Osteoblast (primary cell): ENCODE results near the gene TNFRSF19. TPM values are rescaled to one million over a fixed set of nuclear protein-coding genes. Genes with fewer than 3 reads are reported as not detected.

Experiments used
- DNase-seq: peaks from one replicate; pipeline ENCODE4 v3.0.0; 2011; ENCODE audit warnings: low spot score, mixed read lengths; ENCODE audit not compliant: insufficient read length; ENCODE audit errors: missing footprints
- H2AFZ ChIP-seq: 2 replicates; pipeline ENCODE4 v1.6.0; 2011; ENCODE audit warnings: mild to moderate bottlenecking, low read length
- H3K27ac ChIP-seq: 2 replicates; pipeline ENCODE4 v1.5.1; 2011; ENCODE audit warnings: mild to moderate bottlenecking, low read depth, low read length, moderate library complexity
- H3K27me3 ChIP-seq: 2 replicates; pipeline ENCODE4 v1.6.0; 2012; ENCODE audit warnings: mild to moderate bottlenecking, control low read depth, inconsistent platforms, low read length, moderate library complexity; ENCODE audit not compliant: insufficient read depth
- H3K36me3 ChIP-seq: 2 replicates; pipeline ENCODE4 v1.5.1; 2011; ENCODE audit warnings: mild to moderate bottlenecking, low read length, control low read depth, moderate library complexity; ENCODE audit not compliant: insufficient read depth
- H3K4me1 ChIP-seq: 2 replicates; pipeline ENCODE4 v1.5.1; 2011; ENCODE audit warnings: mild to moderate bottlenecking, low read length, control low read depth, moderate library complexity; ENCODE audit not compliant: insufficient read depth
- H3K4me2 ChIP-seq: 2 replicates; pipeline ENCODE4 v1.6.0; 2011; ENCODE audit warnings: mild to moderate bottlenecking, low read length; ENCODE audit not compliant: insufficient read depth
- H3K4me3 ChIP-seq: fragments of 200-600 bp; sonication (generic); 3 replicates; pipeline ENCODE4 v1.5.1; 2012; ENCODE audit warnings: mild to moderate bottlenecking, low read length, inconsistent platforms; ENCODE audit not compliant: insufficient read depth
- H3K79me2 ChIP-seq: 2 replicates; pipeline ENCODE4 v1.6.0; 2012; ENCODE audit warnings: mild to moderate bottlenecking, low read length, control low read depth, inconsistent platforms; ENCODE audit not compliant: insufficient read depth
- H3K9me3 ChIP-seq: 2 replicates; pipeline ENCODE4 v1.5.1; 2011; ENCODE audit warnings: low read depth, low read length, control low read depth
- H4K20me1 ChIP-seq: 2 replicates; pipeline ENCODE4 v1.6.0; 2012; ENCODE audit warnings: mild to moderate bottlenecking, low read length, control low read depth; ENCODE audit not compliant: insufficient read depth
- CTCF ChIP-seq: IDR thresholded peaks from 2 replicates; pipeline ENCODE4 v1.5.1; 2011; ENCODE audit warnings: mild to moderate bottlenecking, low read depth, low read length, moderate library complexity; ENCODE audit errors: extremely low read depth
- total RNA-seq: library from RNA; depleted of rRNA; stranded (reverse); fragments of >200 nt; gene quantifications from 2 replicates; pipeline ENCODE4 v1.2.3, GENCODE V29; 2012

The TNFRSF19 gene
- total RNA-seq, 1 donor, result 73.8 TPM

DNA sequence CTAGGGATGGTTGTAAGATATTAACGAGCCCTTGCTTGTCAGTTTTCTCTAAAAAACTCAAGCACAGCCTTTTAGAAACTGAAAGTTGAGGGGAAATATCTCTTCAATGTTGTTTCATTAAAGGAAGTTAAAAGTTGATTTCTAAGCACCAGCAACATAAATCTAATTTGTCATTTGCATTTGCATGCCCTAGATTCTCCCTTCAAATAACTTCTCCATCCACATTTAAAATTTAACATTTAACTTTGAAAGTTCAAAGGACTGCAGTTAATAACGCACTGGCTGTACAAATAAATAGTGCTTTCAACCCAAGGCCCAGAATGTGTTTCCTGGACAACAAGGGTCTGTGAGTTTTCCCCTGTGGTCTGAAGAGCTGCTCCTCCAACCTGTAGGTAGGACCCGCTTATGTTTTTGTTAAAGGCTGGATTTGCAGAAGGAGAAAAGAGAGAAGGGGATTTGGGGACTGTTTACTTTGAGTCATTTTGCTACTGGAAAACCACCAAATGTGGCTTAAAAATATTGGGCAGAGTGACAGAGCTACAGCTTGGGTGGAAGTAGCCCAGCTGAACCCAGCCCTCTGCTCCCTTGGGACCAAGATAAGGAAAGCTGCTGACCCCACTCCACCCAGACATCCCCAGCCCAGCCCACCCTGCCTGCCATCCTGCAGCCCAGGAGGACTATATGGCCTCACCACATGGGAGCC lies 39.8 kb downstream of the TNFRSF19 start:
- no peak overlapping the region for H2AFZ ChIP-seq
- no peaks in the 10 kb centered on the region for H4K20me1 ChIP-seq
- H3K4me1 ChIP-seq, result peaks cover 30% of the 10 kb centered on the region
- no peaks in the 10 kb centered on the region for H3K36me3 ChIP-seq
- H3K9me3 ChIP-seq, result no peaks in the 10 kb centered on the region
- peak overlapping the region; percentile 21 for H3K27ac ChIP-seq
- no peaks in the 10 kb centered on the region for H3K27me3 ChIP-seq
- peak overlapping the region; percentile 21 for H3K4me3 ChIP-seq
- peak overlapping the region; percentile 70 for H3K4me2 ChIP-seq
- no peak for DNase-seq
- no peak for TF ChIP-seq CTCF
- H3K79me2 ChIP-seq, result no peaks in the 10 kb centered on the region

GRCh38 chr13:23610966-23611491 lies 40.8 kb downstream of the TNFRSF19 start:
- Histone ChIP-seq H3K36me3 (no peaks in the 10 kb centered on the region), H3K79me2 (no peaks in the 10 kb centered on the region), H2AFZ (no peak overlapping the region), H3K27ac (no peak overlapping the region), H3K4me3 (no peak overlapping the region), H4K20me1 (no peaks in the 10 kb centered on the region), H3K4me2 (peak overlapping the region; percentile 47), H3K27me3 (no peaks in the 10 kb centered on the region), H3K4me1 (peaks cover 30% of the 10 kb centered on the region), H3K9me3 (no peaks in the 10 kb centered on the region)
- no peak for DNase-seq
- no peak for TF ChIP-seq CTCF

DNA sequence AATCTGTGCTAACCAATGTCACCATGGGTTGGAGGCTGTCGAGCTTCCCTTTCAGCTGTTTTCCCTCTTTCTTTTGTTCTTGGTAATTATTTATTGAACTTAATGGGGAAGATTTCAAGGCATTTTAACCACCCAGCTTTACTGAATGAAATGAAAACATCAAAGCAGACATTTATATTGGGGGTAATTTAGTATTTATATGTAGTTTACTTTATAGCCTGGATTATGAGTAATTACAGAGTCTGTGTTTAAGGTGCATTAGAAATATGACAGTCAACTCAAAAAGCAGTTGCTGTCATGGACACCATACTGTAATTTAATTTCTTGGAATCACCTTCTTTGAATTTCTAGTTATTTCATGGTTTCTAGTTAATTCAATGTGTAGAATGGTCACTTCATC lies 42.0 kb downstream of the TNFRSF19 start:
- H3K27ac ChIP-seq, result no peak overlapping the region

More for the DNA sequence above, 42.0 kb downstream of the TNFRSF19 start:
- Histone ChIP-seq H3K79me2 (no peaks in the 10 kb centered on the region), H3K4me1 (peaks cover 34% of the 10 kb centered on the region), H3K4me3 (no peak overlapping the region), H3K4me2 (no peak overlapping the region), H4K20me1 (no peaks in the 10 kb centered on the region), H2AFZ (no peak overlapping the region), H3K9me3 (no peaks in the 10 kb centered on the region), H3K36me3 (no peaks in the 10 kb centered on the region), H3K27me3 (no peaks in the 10 kb centered on the region)
- no peak for DNase-seq
- TF ChIP-seq CTCF, result no peak
